Muscle of leg (tissue), 11 donors: ENCODE measurements around the gene CSTB. TPM values are rescaled to one million over a fixed set of nuclear protein-coding genes. Genes with fewer than 3 reads are reported as not detected.

Experiments used
- DNase-seq: peaks from one replicate; pipeline ENCODE4 v3.0.0; 2013
- H3K27ac ChIP-seq: one replicate; pipeline ENCODE4 v1.5.1; 2013; ENCODE audit warnings: mild to moderate bottlenecking, low read length, control low read depth
- H3K27me3 ChIP-seq: one replicate; pipeline ENCODE4 v1.6.1; 2013; ENCODE audit warnings: low read length; ENCODE audit not compliant: control insufficient read depth, insufficient read depth
- H3K36me3 ChIP-seq: one replicate; pipeline ENCODE4 v1.6.1; 2013; ENCODE audit warnings: low read length; ENCODE audit not compliant: control insufficient read depth, insufficient read depth
- H3K4me1 ChIP-seq: one replicate; pipeline ENCODE4 v1.6.1; 2013; ENCODE audit warnings: low read length; ENCODE audit not compliant: control insufficient read depth, insufficient read depth
- H3K4me3 ChIP-seq: one replicate; pipeline ENCODE4 v1.5.1; 2013; ENCODE audit warnings: low read length, control low read depth
- H3K9me3 ChIP-seq: replicated peaks from 2 replicates; pipeline ENCODE4 v1.6.1; 2013; ENCODE audit warnings: low read depth, low read length; ENCODE audit not compliant: control insufficient read depth
- WGBS: methylation state at CpG from one replicate; pipeline ENCODE4 v1.1.5; 2013; ENCODE audit warnings: missing lambda C conversion rate; ENCODE audit not compliant: insufficient coverage; 5-methylcytosine and 5-hydroxymethylcytosine counted together
- polyA plus RNA-seq, 8 donors: library from polyadenylated mRNA; unstranded; fragments of 120-200 nt; gene quantifications; one replicate each; pipeline versions ENCODE4 v1.2.1 to v1.2.3, GENCODE V29; 2013; ENCODE audit warnings: inconsistent platforms in 1 of 8, low replicate concordance in 1 of 8; ENCODE audit not compliant: insufficient read length in 8 of 8, insufficient read depth in 1 of 8
- total RNA-seq: library from RNA; stranded (reverse); fragments of 120-200 nt; gene quantifications from one replicate; pipeline ENCODE4 v1.2.4, GENCODE V29; 2013

Gene CSTB
- total and polyA plus RNA-seq, 9 donors = 5.6 to 26.0 (median 22.8) TPM

GRCh38 chr21:43769325-43769958, 6.7 kb downstream of the CSTB start:
- WGBS = 77% methylated on average over 6 of the region's 11 CpGs
- Histone ChIP-seq H3K4me3 (no peak overlapping the region), H3K36me3 (peaks cover 15% of the 10 kb centered on the region)

GRCh38 chr21:43768868-43769167, 7.3 kb downstream of the CSTB start:
- H3K4me3 ChIP-seq = no peak overlapping the region
- H3K36me3 ChIP-seq = peaks cover 10% of the 10 kb centered on the region
- no peak overlapping the region for H3K27ac ChIP-seq
- WGBS = 48% methylated on average over 7 of the region's 8 CpGs
- no peaks in the 10 kb centered on the region for H3K27me3 ChIP-seq
- DNase-seq = no peak
- peaks cover 2% of the 10 kb centered on the region for H3K4me1 ChIP-seq
- no peaks in the 10 kb centered on the region for H3K9me3 ChIP-seq

More at GRCh38 chr21:43769325-43769958, 6.7 kb downstream of the CSTB start:
- H3K27me3 ChIP-seq = no peaks in the 10 kb centered on the region
- H3K4me1 ChIP-seq = peaks cover 2% of the 10 kb centered on the region
- no peak for DNase-seq
- no peak overlapping the region for H3K27ac ChIP-seq
- H3K9me3 ChIP-seq = no peaks in the 10 kb centered on the region

- H3K4me1 ChIP-seq = peaks cover 2% of the 10 kb centered on the region
- H3K27me3 ChIP-seq = no peaks in the 10 kb centered on the region
- H3K9me3 ChIP-seq = peaks cover under 1% of the 10 kb centered on the region
- H3K4me3 ChIP-seq = no peak overlapping the region
- 52% methylated on average over 26 of the region's 34 CpGs for WGBS
- peaks cover 6% of the 10 kb centered on the region for H3K36me3 ChIP-seq
- H3K27ac ChIP-seq = no peak overlapping the region
- no peak for DNase-seq
Measured at GRCh38 chr21:43767984-43768867, 7.9 kb downstream of the CSTB start.

GRCh38 chr21:43767498-43767983, 8.6 kb downstream of the CSTB start:
- WGBS = 64% methylated on average over 13 of the region's 15 CpGs
- H3K4me3 ChIP-seq = no peak overlapping the region
- H3K27ac ChIP-seq = no peak overlapping the region
- H3K27me3 ChIP-seq = no peaks in the 10 kb centered on the region
- peaks cover 2% of the 10 kb centered on the region for H3K4me1 ChIP-seq
- H3K9me3 ChIP-seq = peaks cover 3% of the 10 kb centered on the region
- DNase-seq = no peak
- peaks cover 8% of the 10 kb centered on the region for H3K36me3 ChIP-seq

- WGBS = 66% methylated on average over 30 of the region's 34 CpGs
- no peak for DNase-seq
- H3K27ac ChIP-seq = no peak overlapping the region
Measured at GRCh38 chr21:43766734-43767497, 9.2 kb downstream of the CSTB start.

GRCh38 chr21:43764576-43765495, 11.3 kb downstream of the CSTB start:
- H3K27ac ChIP-seq = no peak overlapping the region
- H3K27me3 ChIP-seq = no peaks in the 10 kb centered on the region
- peaks cover 2% of the 10 kb centered on the region for H3K4me1 ChIP-seq
- 72% methylated on average over 10 of the region's 19 CpGs for WGBS
- no peak overlapping the region for H3K4me3 ChIP-seq
- no peak for DNase-seq
- H3K36me3 ChIP-seq = peaks cover 8% of the 10 kb centered on the region
- peaks cover 3% of the 10 kb centered on the region for H3K9me3 ChIP-seq

More at GRCh38 chr21:43766734-43767497, 9.2 kb downstream of the CSTB start:
- Histone ChIP-seq H3K27me3 (no peaks in the 10 kb centered on the region), H3K36me3 (peaks cover 8% of the 10 kb centered on the region), H3K9me3 (peaks cover 3% of the 10 kb centered on the region), H3K4me3 (no peak overlapping the region), H3K4me1 (peaks cover 2% of the 10 kb centered on the region)

DNA sequence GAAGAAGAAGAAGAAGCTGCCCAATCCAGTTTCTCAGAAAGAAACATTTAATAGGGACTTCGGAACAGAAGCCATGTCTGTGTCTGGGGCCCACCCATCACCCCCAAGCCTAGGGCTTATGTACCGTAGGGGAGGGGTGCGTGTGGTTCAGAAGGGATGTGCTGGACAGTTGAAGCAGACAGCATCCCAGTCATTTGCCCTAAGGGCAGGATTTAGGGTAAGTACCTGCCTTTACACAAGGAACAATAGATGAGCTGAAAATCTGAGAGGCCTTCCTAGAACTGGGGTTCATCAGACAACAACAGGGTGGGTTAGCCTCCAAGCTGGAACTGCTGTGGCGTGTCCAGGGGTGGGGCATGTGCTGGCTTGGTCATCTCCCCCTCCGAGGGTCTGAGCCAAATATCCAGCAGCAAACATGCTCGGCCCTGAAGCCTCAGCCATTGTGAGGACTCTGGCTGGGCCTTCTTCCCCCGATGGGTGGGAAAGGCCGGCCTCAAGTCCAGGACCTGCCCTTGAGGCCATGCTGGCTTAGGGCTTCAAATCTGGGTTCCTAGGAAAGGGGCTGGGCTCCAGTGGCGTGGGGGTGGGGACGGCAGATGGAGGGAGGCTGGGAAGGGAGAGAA, 12.1 kb downstream of the CSTB start:
- Histone ChIP-seq H3K4me3 (no peak overlapping the region), H3K36me3 (peaks cover 16% of the 10 kb centered on the region), H3K9me3 (peaks cover 3% of the 10 kb centered on the region), H3K27ac (no peak overlapping the region), H3K27me3 (no peaks in the 10 kb centered on the region), H3K4me1 (peaks cover 6% of the 10 kb centered on the region)
- WGBS = 70% methylated on average over 7 of the region's 10 CpGs
- DNase-seq = no peak

GRCh38 chr21:43762303-43763128, 13.6 kb downstream of the CSTB start:
- Histone ChIP-seq H3K9me3 (peaks cover 3% of the 10 kb centered on the region), H3K4me3 (no peak overlapping the region), H3K27ac (no peak overlapping the region), H3K27me3 (no peaks in the 10 kb centered on the region), H3K36me3 (peaks cover 18% of the 10 kb centered on the region), H3K4me1 (peaks cover 15% of the 10 kb centered on the region)
- WGBS = 89% methylated on average over 11 of the region's 15 CpGs
- DNase-seq = no peak
